Measurements from ENCODE around the gene HSH2D.
"Not testable (repeated sequence)": the region's sequence is repeated elsewhere in the genome, so short reads cannot be mapped to it uniquely, and the experiment has no call there.

HSH2D gene

DNA sequence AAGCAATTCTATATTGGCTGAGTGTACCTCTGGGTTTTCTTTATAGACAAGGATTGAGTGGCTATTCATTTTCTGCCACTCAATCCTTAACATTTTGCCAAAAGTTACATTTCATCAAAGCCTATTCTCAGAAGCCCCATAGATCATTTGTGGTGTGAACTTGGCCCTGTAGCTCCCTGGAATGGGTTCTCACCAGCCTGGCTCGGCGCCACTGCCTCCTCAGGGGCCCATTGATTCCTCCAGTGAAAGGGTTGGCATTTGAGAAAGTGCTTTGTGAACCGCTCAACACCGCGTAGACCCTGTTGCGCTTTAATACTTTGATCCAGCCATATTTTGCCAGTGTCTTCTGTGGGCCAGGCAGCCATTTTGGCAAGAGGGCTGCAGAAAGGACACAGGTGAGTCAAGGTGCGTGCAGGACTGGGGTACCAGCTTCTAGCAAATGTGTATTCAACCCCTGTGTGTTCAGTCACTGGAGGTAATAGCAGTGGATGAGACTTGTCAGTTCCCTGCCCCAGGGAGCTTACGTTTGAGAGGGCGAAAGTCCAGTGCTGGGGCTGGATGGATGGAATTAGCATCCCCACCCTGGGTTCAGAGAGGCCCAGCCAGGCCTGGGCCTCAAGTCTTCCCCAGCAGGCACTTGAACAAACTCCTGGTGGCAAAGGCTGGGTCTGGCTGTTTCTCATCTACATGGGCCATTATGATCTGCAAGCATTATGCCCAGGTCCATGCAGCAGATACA lies 28.0 kb upstream of the HSH2D start:
- no peak for TF ChIP-seq ZFX (IDR thresholded peaks at IDR 0.05; ENCODE audit: borderline replicate concordance)
- TF ChIP-seq, protein P1, sequence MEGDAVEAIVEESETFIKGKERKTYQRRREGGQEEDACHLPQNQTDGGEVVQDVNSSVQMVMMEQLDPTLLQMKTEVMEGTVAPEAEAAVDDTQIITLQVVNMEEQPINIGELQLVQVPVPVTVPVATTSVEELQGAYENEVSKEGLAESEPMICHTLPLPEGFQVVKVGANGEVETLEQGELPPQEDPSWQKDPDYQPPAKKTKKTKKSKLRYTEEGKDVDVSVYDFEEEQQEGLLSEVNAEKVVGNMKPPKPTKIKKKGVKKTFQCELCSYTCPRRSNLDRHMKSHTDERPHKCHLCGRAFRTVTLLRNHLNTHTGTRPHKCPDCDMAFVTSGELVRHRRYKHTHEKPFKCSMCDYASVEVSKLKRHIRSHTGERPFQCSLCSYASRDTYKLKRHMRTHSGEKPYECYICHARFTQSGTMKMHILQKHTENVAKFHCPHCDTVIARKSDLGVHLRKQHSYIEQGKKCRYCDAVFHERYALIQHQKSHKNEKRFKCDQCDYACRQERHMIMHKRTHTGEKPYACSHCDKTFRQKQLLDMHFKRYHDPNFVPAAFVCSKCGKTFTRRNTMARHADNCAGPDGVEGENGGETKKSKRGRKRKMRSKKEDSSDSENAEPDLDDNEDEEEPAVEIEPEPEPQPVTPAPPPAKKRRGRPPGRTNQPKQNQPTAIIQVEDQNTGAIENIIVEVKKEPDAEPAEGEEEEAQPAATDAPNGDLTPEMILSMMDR (IDR thresholded peaks at IDR 0.05) = no peak
- no peak overlapping the region for H3K27ac ChIP-seq

DNA sequence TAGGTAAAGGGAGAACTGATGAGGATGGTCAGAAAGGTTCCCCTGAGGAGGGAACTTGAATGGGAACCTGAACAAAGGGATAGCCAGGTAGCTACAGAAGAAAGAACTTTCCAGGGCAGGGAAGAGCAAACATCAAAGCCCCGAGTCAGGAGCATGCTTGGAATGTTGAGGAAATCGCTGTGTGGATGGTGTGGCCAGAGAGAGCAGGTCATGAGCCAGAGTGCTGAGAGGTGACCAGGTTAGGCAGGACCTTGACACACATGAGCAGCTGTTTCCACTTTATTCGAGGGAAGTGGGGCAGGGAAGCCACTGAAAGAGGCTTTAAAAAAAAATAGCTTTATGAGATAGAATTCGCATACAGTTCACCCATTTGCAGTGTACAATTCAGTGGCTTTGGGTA lies 27.4 kb upstream of the HSH2D start:
- H3K27ac ChIP-seq = no peak overlapping the region
- TF ChIP-seq, protein P1 (IDR thresholded peaks at IDR 0.05) = no peak
- no peak for TF ChIP-seq ZFX (IDR thresholded peaks at IDR 0.05; ENCODE audit: borderline replicate concordance)

DNA sequence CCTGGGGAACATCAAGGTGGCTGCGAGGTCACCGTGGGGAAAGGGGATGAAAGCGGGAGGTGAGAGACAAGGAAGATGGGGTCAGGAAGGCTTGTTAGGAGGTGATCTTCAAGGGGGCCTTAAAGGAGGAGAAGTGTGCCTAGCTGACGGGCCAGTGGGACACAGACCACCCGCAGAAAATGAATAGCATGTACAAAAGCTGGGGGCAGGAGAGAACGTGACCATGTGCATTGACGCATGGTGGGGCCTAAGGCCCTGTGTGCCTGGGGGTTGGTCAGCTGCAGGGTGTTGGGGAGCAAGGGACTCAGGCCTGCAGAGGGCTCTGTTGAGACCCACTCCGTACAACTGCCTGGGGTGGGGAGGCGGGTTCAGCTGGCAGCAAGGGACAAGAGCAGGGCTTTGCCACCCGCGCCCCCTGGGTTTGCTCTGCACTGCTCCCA lies 25.9 kb upstream of the HSH2D start:
- H3K27ac ChIP-seq = no peak overlapping the region
- TF ChIP-seq ZFX (IDR thresholded peaks at IDR 0.05; ENCODE audit: borderline replicate concordance) = no peak
- TF ChIP-seq, protein P1 (IDR thresholded peaks at IDR 0.05) = no peak

DNA sequence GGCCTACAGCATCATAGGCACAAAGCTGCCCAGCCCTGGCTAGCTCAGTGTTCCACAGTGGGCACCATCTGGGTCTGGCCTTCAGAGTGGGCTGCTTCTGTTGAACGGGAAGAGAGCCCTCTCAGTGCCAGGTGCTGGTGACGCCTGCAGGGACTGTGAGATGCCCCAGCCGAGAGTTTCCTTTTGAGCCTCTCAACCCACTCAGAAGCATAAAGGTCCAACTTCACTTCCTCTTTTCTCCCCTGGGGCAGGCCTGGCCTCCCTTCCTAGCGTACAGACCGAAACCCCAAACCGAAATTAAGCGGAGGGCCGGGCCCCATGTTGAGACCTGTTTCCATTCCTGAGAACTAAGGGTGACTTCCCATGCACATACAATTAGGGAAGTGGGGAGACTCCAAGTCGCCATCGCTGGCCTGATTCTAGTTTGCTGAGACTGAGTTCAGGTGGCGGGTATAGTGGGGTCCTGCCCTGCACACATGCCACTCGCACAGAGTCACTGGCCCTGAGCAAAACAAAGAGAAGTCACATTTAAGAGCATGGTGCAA lies 24.9 kb upstream of the HSH2D start:
- TF ChIP-seq ZFX (IDR thresholded peaks at IDR 0.05; ENCODE audit: borderline replicate concordance) = no peak
- TF ChIP-seq, protein P1 (IDR thresholded peaks at IDR 0.05) = no peak
- no peak overlapping the region for H3K27ac ChIP-seq

DNA sequence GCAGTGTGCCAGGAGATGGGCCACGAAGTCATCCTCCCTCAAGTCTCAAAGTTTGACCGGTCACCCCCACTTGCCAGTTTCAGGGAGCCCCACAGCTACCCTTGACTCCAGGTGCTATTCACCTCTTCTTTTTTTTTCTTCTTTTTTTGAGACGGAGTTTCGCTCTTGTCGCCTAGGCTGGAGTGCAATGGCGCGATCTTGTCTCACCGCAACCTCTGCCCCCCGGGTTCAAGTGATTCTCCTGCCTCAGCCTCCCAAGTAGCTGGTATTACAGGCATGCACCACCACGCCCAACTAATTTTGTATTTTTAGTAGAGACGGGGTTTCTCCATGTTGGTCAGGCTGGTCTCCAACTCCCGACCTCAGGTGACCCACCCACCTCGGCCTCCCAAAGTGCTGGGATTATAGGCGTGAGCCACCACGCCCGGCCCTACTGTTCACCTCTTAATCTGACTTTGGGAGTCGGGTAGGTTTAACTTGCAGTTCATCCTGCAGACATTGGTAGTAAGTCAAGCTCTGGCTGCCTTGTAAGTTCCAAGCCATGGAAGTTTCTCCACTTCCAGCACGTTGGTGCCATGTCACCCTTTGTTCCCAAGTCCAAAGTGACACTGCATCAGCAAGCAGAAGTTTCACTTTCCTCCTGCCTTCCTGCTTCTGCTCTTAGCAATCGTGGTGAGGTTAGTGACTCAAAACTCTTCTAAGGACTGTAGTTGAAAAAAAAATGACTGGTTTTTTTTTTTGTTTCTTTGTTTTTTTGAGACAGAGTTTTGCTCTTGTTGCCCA lies 24.2 kb upstream of the HSH2D start:
- H3K27ac ChIP-seq = not testable (repeated sequence)

DNA sequence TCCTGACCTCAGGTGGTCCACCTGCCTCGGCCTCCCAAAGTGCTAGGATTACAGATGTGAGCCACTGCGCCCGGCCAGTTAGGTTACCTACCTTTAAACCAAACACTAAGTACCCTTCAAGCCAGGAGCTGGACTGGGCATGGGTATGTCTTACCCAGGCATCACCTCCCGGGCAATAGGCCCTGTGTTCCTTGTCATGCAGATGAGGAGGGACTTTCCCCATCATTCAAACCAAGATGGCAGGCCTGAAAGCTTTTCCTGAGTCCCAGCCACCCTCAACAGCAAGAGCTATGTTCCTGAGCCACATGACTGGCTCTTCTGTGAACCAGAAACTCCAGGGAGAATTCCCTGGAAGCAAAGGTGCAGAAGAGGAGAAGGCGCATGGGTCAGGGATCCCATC lies 22.3 kb upstream of the HSH2D start:
- TF ChIP-seq ZFX (IDR thresholded peaks at IDR 0.05; ENCODE audit: borderline replicate concordance) = no peak
- TF ChIP-seq, protein P1 (IDR thresholded peaks at IDR 0.05) = no peak
- no peak overlapping the region for H3K27ac ChIP-seq

DNA sequence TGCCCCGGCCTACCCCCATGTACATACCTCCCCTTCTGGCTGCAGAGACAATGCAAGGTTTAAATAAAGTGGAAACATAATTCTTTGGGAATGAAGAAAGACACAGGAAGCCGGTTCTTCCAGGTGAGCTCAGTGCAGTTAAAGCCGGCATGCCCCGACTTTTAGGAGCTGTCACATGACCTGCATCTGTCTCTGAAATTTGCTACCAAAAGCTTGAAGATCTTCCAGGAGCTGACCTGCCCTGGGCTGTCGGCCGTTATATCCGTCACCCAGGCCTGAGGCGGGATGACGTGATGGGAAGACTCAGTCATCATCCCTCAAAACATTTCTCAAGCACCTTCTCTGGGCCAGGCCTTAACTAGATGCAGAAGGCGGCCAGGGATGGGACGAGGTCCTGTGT lies 21.5 kb upstream of the HSH2D start:
- no peak overlapping the region for H3K27ac ChIP-seq
- TF ChIP-seq, protein P1 (IDR thresholded peaks at IDR 0.05) = no peak
- no peak for TF ChIP-seq ZFX (IDR thresholded peaks at IDR 0.05; ENCODE audit: borderline replicate concordance)

Measured in 22Rv1 (cell line).